Kasumi-1 (cell line): ENCODE data around the gene MIEN1.
"Not testable (repeated sequence)": the region's sequence is repeated elsewhere in the genome, so short reads cannot be mapped to it uniquely, and the experiment has no call there.

Experiments used
- DNase-seq, 2 experiments: peaks; one replicate each; lab custom pipeline; 2025; lab: John Stamatoyannopoulos, UW

The MIEN1 gene

DNA sequence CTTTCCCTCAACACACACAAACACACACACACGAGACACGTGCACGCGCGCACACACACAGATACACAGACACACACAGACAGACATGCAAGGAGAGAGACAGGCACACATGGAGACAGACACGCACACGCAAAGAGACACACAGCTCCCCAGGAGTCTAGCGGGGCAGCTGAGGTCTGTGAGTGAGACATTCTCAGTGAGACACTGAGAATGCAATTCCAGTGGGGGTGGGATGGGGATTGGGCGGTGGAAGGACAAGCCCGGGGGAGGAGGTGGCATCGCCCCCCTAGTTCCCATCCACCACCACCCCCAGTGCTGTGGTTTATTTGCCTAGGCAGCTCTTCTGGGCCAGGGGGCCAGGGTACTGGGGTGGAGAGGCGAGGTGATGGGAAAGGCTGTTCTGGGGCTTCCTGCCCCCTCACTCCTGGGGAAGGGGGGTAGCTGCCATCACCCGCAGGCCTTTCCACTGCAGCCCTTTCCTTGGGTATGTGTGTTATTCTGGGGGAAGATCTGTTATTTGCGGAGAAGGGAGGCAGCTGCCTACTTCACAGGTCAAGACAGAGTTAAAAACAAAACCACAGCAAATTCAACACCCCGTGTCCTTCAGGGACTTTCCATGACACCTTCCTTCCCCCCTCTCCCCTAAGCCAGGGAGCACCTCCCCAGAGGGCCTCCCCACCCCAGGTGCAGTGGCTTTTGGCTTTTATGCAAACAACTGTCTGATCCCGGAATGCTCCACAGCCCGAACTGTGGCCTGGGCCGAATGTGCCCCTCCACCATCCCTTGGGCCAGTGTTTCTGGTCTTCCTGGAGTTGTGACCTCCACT, 25.4 kb upstream of the MIEN1 start:
- DNase-seq, result peak in 1 of 2 experiments; percentile 4

DNA sequence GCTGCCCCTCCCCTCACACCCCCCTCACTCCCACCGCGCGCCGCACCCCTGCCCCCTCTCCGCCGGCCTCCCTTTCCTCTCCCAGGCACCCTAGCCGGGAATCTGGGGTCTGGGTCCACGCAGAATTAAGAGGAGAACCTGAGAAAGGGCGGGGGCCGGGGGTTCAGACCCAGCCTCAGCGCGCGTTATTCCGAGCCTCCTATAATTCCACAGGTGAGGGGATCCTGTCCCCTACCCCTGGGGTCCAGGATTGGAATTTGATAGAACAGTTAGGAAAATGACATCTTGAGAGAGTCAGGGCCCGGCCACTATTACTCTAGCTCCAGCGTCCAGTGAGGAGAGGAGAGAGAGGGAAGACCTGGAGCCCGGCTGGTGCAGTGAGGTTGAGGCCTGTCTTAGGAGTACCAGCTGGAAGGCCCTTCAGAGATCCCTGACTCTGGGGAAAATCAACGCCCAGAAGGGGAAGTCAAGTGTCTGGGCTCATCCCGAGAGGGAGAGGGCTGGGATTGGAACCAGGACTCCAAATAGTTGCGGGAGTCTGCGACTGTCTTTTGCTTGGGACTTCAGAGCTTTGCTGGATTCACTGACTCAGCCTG, 24.7 kb upstream of the MIEN1 start:
- DNase-seq, result no peak

GRCh38 chr17:39754161-39754957, 24.0 kb upstream of the MIEN1 start:
- DNase-seq, result peak; percentile 92

DNA sequence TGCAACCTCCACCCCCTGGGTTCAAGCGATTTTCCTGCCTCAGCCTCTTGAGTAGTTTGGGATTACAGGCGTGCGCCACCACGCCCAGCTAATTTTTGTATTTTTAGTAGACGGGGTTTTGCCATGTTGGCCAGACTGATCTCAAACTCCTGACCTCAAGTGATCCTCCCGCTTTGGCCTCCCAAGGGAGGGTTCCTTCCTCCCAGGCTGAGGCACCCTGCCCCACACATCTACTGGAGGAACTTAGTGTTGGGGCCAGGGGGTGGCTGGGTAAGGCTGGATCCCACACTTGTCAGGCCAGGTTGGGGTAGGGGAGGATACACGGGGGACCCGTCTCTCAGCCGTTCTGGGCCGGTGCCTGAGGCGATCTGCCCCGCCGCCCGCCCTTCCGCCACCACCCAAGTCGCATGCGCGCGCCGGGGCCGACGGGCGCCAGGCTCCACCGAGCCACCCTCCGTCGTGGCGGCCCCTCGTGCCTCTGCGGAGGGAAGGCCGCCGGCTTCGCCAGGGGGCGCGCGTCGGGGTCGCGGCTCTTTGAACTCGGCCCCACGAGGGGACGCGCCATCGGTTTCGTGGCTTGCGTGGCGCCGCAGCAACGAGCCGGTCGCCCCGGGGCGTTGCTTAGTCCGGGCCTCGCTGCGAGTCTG, 23.3 kb upstream of the MIEN1 start:
- peak; percentile 42 to 50 for DNase-seq

GRCh38 chr17:39752241-39752881, 22.0 kb upstream of the MIEN1 start:
- DNase-seq, result no peak

DNA sequence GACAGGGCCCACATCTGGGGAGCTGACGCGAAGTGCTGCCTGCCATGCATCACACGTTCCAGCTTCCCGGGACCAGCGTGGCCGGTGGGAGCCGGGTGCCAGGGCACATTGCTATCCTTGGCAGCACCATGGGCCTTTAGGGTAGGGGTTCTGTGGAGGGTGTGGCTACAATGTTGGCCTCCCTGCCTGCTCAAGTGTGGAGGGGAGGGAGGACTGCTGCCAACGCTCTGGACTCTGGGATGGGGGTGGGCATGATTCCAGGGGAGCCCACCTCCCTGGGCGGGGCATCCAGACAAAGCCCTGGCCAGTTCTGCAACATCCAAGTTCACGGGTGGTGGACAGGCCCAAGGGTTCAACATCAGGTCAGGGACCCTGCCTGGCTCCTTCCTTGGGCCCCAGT, 21.3 kb upstream of the MIEN1 start:
- DNase-seq, result no peak

GRCh38 chr17:39751016-39751543, 20.7 kb upstream of the MIEN1 start:
- DNase-seq, result no peak

GRCh38 chr17:39750131-39751015, 20.0 kb upstream of the MIEN1 start:
- DNase-seq, result no peak

- DNase-seq, result not testable (repeated sequence)
Observed at GRCh38 chr17:39748444-39749034, 18.2 kb upstream of the MIEN1 start.

GRCh38 chr17:39747745-39748144, 17.4 kb upstream of the MIEN1 start:
- DNase-seq, result no peak

DNA sequence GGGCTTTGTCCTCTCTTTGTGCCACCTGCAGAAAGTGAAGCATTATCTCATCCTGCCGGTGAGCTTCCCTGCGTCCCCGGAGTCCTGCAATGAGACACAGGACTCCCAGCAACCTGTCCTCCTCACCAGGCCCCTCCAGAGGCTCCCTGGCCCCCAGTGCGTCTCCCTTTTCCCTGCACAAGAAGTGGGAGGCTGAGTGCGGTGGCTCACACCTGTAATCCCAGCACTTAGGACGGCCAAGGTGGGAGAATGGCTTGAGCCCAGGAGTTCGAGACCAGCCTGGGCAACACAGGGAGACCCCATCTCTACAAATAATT, 15.8 kb upstream of the MIEN1 start:
- DNase-seq, result no peak

DNA sequence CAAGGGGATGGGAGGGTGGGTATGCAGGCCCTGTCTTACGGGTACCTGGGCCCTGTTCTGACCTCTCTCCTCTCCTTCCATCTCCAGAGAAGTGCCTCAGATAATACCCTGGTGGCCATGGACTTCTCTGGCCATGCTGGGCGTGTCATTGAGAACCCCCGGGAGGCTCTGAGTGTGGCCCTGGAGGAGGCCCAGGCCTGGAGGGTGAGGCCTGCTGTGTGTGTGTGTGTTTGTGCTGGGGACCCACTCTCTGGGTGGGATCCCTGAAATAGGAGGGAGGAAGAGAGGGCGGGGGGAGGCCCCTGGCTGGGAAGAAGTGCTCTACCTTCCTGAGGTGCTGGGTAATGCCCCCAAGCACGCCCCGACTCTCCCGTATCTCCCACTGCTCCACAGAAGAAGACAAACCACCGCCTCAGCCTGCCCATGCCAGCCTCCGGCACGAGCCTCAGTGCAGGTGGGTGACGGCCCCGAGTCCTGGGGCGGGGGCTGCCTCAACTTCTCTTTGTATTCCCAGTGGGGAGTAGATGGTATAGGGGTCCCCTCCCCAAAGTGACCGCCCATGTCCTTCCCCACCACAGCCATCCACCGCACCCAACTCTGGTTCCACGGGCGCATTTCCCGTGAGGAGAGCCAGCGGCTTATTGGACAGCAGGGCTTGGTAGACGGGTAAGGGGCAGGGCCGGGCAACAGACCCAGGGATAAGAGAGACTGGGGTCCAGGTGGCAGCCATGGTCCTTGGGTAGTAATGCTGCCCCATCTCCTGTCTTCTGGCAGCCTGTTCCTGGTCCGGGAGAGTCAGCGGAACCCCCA, 15.2 kb upstream of the MIEN1 start:
- DNase-seq, result no peak

GRCh38 chr17:39744836-39745215, 14.5 kb upstream of the MIEN1 start:
- no peak for DNase-seq

DNA sequence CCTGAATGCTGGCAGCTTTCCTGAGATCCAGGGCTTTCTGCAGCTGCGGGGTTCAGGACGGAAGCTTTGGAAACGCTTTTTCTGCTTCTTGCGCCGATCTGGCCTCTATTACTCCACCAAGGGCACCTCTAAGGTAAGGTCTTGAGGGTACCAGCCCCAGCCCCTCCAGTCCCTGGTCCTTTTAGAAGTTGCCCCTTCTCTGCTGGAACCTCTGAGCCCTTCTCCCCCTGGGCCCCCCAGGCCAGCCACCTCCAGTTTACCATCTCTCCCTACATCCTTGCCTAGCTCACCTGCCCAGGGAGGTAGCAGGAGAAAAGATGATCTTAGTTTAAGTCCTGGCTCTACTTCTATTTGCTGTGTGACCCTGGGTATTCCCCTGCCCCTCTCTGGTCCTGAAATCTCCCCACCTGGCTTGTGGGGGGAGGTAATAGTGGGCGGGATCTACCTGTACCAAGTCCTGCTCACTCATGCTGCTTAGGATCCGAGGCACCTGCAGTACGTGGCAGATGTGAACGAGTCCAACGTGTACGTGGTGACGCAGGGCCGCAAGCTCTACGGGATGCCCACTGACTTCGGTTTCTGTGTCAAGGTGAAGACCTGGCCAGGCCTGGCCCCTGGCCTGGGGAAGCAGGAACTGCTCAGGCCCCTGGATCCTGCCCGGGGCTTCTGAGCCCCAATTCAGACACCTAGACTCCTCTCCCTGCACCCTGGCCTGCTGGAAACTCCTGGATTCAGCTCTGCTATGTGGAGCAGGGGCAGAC, 13.9 kb upstream of the MIEN1 start:
- no peak for DNase-seq

- no peak for DNase-seq
Observed at GRCh38 chr17:39742856-39743436, 12.6 kb upstream of the MIEN1 start.

- no peak for DNase-seq
Observed at GRCh38 chr17:39742126-39742855, 12.0 kb upstream of the MIEN1 start.

- DNase-seq, result no peak
Observed at GRCh38 chr17:39740357-39741111, 10.2 kb upstream of the MIEN1 start.
